ENCODE results near the gene KRTAP3-3. TPM values are rescaled to one million over a fixed set of nuclear protein-coding genes. Genes with fewer than 3 reads are reported as not detected.

The KRTAP3-3 gene
- total RNA-seq, 2 experiments from 2014 or later: not detected

GRCh38 chr17:40962059-40962561, 31.9 kb downstream of the KRTAP3-3 start:
- Mint-ChIP-seq H3K9me3 (ENCODE audit: low read depth) (no peaks in the 10 kb centered on the region), H3K4me1 (peaks cover 2% of the 10 kb centered on the region), H3K27ac (no peak overlapping the region), H3K36me3 (no peaks in the 10 kb centered on the region), H3K4me3 (no peak overlapping the region), H3K27me3 (peaks cover 7% of the 10 kb centered on the region)
- DNase-seq (no peak), ATAC-seq (no peak)
- CTCF ChIA-PET: interaction anchor here (0.8 to 1.5 kb wide), 4 partner anchors 9 to 686 kb away, joined by 3 to 6 read pairs (median 5); no protein-coding TSS in a partner anchor

- DNase-seq (no peak), ATAC-seq (no peak)
- Mint-ChIP-seq H3K9me3 (ENCODE audit: low read depth) (no peaks in the 10 kb centered on the region), H3K4me1 (peaks cover 2% of the 10 kb centered on the region), H3K36me3 (no peaks in the 10 kb centered on the region), H3K27ac (no peak overlapping the region), H3K4me3 (no peak overlapping the region), H3K27me3 (peaks cover 12% of the 10 kb centered on the region)
- CTCF ChIA-PET: interaction anchor here (0.8 to 1.5 kb wide), 4 partner anchors 9 to 687 kb away, joined by 3 to 6 read pairs (median 5); no protein-coding TSS in a partner anchor
Measured at GRCh38 chr17:40961591-40961990, 32.4 kb downstream of the KRTAP3-3 start.

GRCh38 chr17:40960144-40960543, 33.8 kb downstream of the KRTAP3-3 start:
- DNase-seq (no peak), ATAC-seq (no peak)
- Mint-ChIP-seq H3K9me3 (ENCODE audit: low read depth) (no peaks in the 10 kb centered on the region), H3K4me1 (peaks cover 2% of the 10 kb centered on the region), H3K27ac (no peak overlapping the region), H3K27me3 (peaks cover 18% of the 10 kb centered on the region), H3K4me3 (no peak overlapping the region), H3K36me3 (no peaks in the 10 kb centered on the region)
- CTCF ChIA-PET: interaction anchor here (0.8 kb wide), 1 partner anchor 589 kb away, joined by 3 read pairs; no protein-coding TSS in a partner anchor

- Mint-ChIP-seq H3K9me3 (ENCODE audit: low read depth) (no peaks in the 10 kb centered on the region), H3K4me3 (no peak overlapping the region), H3K36me3 (no peaks in the 10 kb centered on the region), H3K4me1 (peaks cover 2% of the 10 kb centered on the region), H3K27ac (no peak overlapping the region), H3K27me3 (peaks cover 25% of the 10 kb centered on the region)
- CTCF ChIA-PET: interaction anchor here (0.8 kb wide), 1 partner anchor 125 kb away, joined by 3 read pairs; no protein-coding TSS in a partner anchor
- ATAC-seq (no peak), DNase-seq (no peak)
Measured at GRCh38 chr17:40958086-40958953, 35.6 kb downstream of the KRTAP3-3 start.

- DNase-seq: no peak
- peaks cover 2% of the 10 kb centered on the region for H3K4me1 Mint-ChIP-seq
- H3K4me3 Mint-ChIP-seq: no peak overlapping the region
- no peaks in the 10 kb centered on the region for H3K9me3 Mint-ChIP-seq (ENCODE audit: low read depth)
- no peak for ATAC-seq
- peaks cover 35% of the 10 kb centered on the region for H3K27me3 Mint-ChIP-seq
- CTCF ChIA-PET: no interaction called here
- no peaks in the 10 kb centered on the region for H3K36me3 Mint-ChIP-seq
- H3K27ac Mint-ChIP-seq: no peak overlapping the region
Measured at GRCh38 chr17:40956401-40957254, 37.3 kb downstream of the KRTAP3-3 start.

GRCh38 chr17:40953881-40954280, 40.1 kb downstream of the KRTAP3-3 start:
- Mint-ChIP-seq H3K9me3 (ENCODE audit: low read depth) (no peaks in the 10 kb centered on the region), H3K36me3 (no peaks in the 10 kb centered on the region), H3K4me1 (no peaks in the 10 kb centered on the region), H3K4me3 (no peak overlapping the region), H3K27me3 (peaks cover 53% of the 10 kb centered on the region), H3K27ac (no peak overlapping the region)
- no peak for ATAC-seq
- CTCF ChIA-PET: interaction anchor here (1.5 kb wide), 1 partner anchor 8 kb away, joined by 6 read pairs; no protein-coding TSS in a partner anchor
- DNase-seq: no peak

- Mint-ChIP-seq H3K4me1 (no peaks in the 10 kb centered on the region), H3K36me3 (no peaks in the 10 kb centered on the region), H3K4me3 (no peak overlapping the region), H3K27ac (no peak overlapping the region), H3K9me3 (ENCODE audit: low read depth) (no peaks in the 10 kb centered on the region), H3K27me3 (peaks cover 63% of the 10 kb centered on the region)
- ATAC-seq (no peak), DNase-seq (no peak)
- CTCF ChIA-PET: interaction anchor here (1.5 kb wide), 1 partner anchor 9 kb away, joined by 6 read pairs; no protein-coding TSS in a partner anchor
Measured at GRCh38 chr17:40952661-40953060, 41.3 kb downstream of the KRTAP3-3 start.

GRCh38 chr17:40952154-40952553, 41.8 kb downstream of the KRTAP3-3 start:
- no peak overlapping the region for H3K4me3 Mint-ChIP-seq
- no peaks in the 10 kb centered on the region for H3K36me3 Mint-ChIP-seq
- H3K4me1 Mint-ChIP-seq: no peaks in the 10 kb centered on the region
- no peaks in the 10 kb centered on the region for H3K9me3 Mint-ChIP-seq (ENCODE audit: low read depth)
- CTCF ChIA-PET: interaction anchor here (1.5 kb wide), 1 partner anchor 10 kb away, joined by 6 read pairs; no protein-coding TSS in a partner anchor
- ATAC-seq (no peak), DNase-seq (no peak)
- no peak overlapping the region for H3K27ac Mint-ChIP-seq
- peaks cover 66% of the 10 kb centered on the region for H3K27me3 Mint-ChIP-seq

- no peak overlapping the region for H3K27ac Mint-ChIP-seq
- H3K4me1 Mint-ChIP-seq: no peaks in the 10 kb centered on the region
- ATAC-seq (no peak), DNase-seq (no peak)
- CTCF ChIA-PET: no interaction called here
- no peaks in the 10 kb centered on the region for H3K9me3 Mint-ChIP-seq (ENCODE audit: low read depth)
- peaks cover 69% of the 10 kb centered on the region for H3K27me3 Mint-ChIP-seq
- no peaks in the 10 kb centered on the region for H3K36me3 Mint-ChIP-seq
- no peak overlapping the region for H3K4me3 Mint-ChIP-seq
Measured at GRCh38 chr17:40951011-40951622, 42.8 kb downstream of the KRTAP3-3 start.

GRCh38 chr17:40950176-40950575, 43.8 kb downstream of the KRTAP3-3 start:
- Mint-ChIP-seq H3K36me3 (no peaks in the 10 kb centered on the region), H3K4me1 (no peaks in the 10 kb centered on the region), H3K4me3 (no peak overlapping the region), H3K27me3 (peaks cover 71% of the 10 kb centered on the region), H3K9me3 (ENCODE audit: low read depth) (no peaks in the 10 kb centered on the region), H3K27ac (no peak overlapping the region)
- no peak for DNase-seq
- CTCF ChIA-PET: no interaction called here
- no peak for ATAC-seq

- H3K9me3 Mint-ChIP-seq (ENCODE audit: low read depth): no peaks in the 10 kb centered on the region
- H3K27me3 Mint-ChIP-seq: peaks cover 74% of the 10 kb centered on the region
- CTCF ChIA-PET: interaction anchor here (0.5 kb wide), 1 partner anchor 514 kb away, joined by 3 read pairs; no protein-coding TSS in a partner anchor
Measured at GRCh38 chr17:40949418-40949817, 44.5 kb downstream of the KRTAP3-3 start.

GRCh38 chr17:40947929-40948328, 46.0 kb downstream of the KRTAP3-3 start:
- Mint-ChIP-seq H3K4me3 (no peak overlapping the region), H3K27me3 (peaks cover 73% of the 10 kb centered on the region), H3K27ac (no peak overlapping the region), H3K36me3 (no peaks in the 10 kb centered on the region), H3K4me1 (no peaks in the 10 kb centered on the region), H3K9me3 (ENCODE audit: low read depth) (no peaks in the 10 kb centered on the region)
- CTCF ChIA-PET: interaction anchor here (1.0 to 1.3 kb wide), 2 partner anchors 16 to 96 kb away, joined by 3 read pairs; no protein-coding TSS in a partner anchor
- no peak for ATAC-seq
- DNase-seq: no peak

More at GRCh38 chr17:40949418-40949817, 44.5 kb downstream of the KRTAP3-3 start:
- no peak for DNase-seq
- Mint-ChIP-seq H3K4me1 (no peaks in the 10 kb centered on the region), H3K36me3 (no peaks in the 10 kb centered on the region), H3K27ac (no peak overlapping the region), H3K4me3 (no peak overlapping the region)
- no peak for ATAC-seq

GRCh38 chr17:40945414-40945813, 48.5 kb downstream of the KRTAP3-3 start:
- Mint-ChIP-seq H3K27me3 (peaks cover 57% of the 10 kb centered on the region), H3K27ac (no peak overlapping the region), H3K4me3 (no peak overlapping the region), H3K9me3 (ENCODE audit: low read depth) (no peaks in the 10 kb centered on the region), H3K36me3 (no peaks in the 10 kb centered on the region), H3K4me1 (no peaks in the 10 kb centered on the region)
- CTCF ChIA-PET: no interaction called here
- ATAC-seq (no peak), DNase-seq (no peak)

Data from activated CD8-positive, alpha-beta memory T cell treated with anti-CD3 and anti-CD28 coated beads, Interleukin-2, amount 10 ng/mL, durations not matched to agents 7 days and 5 days (primary cell).